H1 (cell line): ENCODE measurements around the gene CALM1. TPM values are rescaled to one million over a fixed set of nuclear protein-coding genes. Genes with fewer than 3 reads are reported as not detected.
A peak's percentile ranks its signal among the peaks of the same experiment; 100 is the strongest.

Experiments used
- CTCF ChIA-PET: fragments of 300-600 bp; sonication (Branson Sonifier 250); formaldehyde crosslinking; loops from one replicate; lab custom pipeline; 2021; ENCODE audit not compliant: partially characterized antibody; lab: Charles Lee
- POLR2A ChIA-PET: fragments of 300-600 bp; sonication (Branson Sonifier 250); formaldehyde crosslinking; loops from one replicate; lab custom pipeline; 2021; ENCODE audit warnings: inconsistent platforms; ENCODE audit not compliant: partially characterized antibody; lab: Charles Lee
- DNase-seq, 2 experiments: peaks; one replicate each; pipeline versions ENCODE4 v3.0.0 to v3.0.0-alpha.2; 2010 to 2022; ENCODE audit warnings: low spot score in 2 of 2, low read depth in 1 of 2, mixed read lengths in 1 of 2
- FAIRE-seq: peaks from 2 replicates; lab custom pipeline; 2011; peaks lifted over from hg19 to GRCh38; lab: Jason Lieb, UNC
- H2AFZ ChIP-seq: 2 replicates; pipeline ENCODE4 v1.8.1; 2012; ENCODE audit warnings: low read length, inconsistent platforms
- H2AK5ac ChIP-seq: 2 replicates; pipeline ENCODE4 v1.6.1; 2013; ENCODE audit warnings: low read depth, low read length
- H2BK120ac ChIP-seq: replicated peaks from 2 replicates; pipeline ENCODE3; 2013; ENCODE audit warnings: low read depth, low read length, inconsistent platforms
- H2BK12ac ChIP-seq: 2 replicates; pipeline ENCODE4 v1.6.1; 2013; ENCODE audit warnings: low read depth, low read length
- H2BK15ac ChIP-seq: 2 replicates; pipeline ENCODE4 v1.6.1; 2013; ENCODE audit warnings: low read length
- H2BK20ac ChIP-seq: 2 replicates; pipeline ENCODE4 v1.6.1; 2013; ENCODE audit warnings: low read length
- H2BK5ac ChIP-seq: 2 replicates; pipeline ENCODE4 v1.6.1; 2013; ENCODE audit warnings: low read depth, low read length
- H3K14ac ChIP-seq: 2 replicates; pipeline ENCODE4 v1.6.1; 2013; ENCODE audit warnings: inconsistent platforms; ENCODE audit not compliant: insufficient read length
- H3K18ac ChIP-seq: 2 replicates; pipeline ENCODE4 v1.6.1; 2013; ENCODE audit warnings: low read length; ENCODE audit errors: extremely low read depth
- H3K23ac ChIP-seq: 2 replicates; pipeline ENCODE4 v1.6.1; 2013; ENCODE audit warnings: inconsistent platforms; ENCODE audit not compliant: insufficient read length
- H3K23me2 ChIP-seq: 2 replicates; pipeline ENCODE4 v1.6.1; 2013; ENCODE audit warnings: low read depth, low read length
- H3K27ac ChIP-seq: 2 replicates; pipeline ENCODE4 v1.6.1; 2011; ENCODE audit warnings: low read depth, low read length, inconsistent platforms
- H3K27me3 ChIP-seq, 4 experiments: replicated peaks in 1 of 4; 1 replicate in 1 of 4; 2 replicates in 3 of 4; pipeline versions ENCODE4 v1.6.1 to v1.8.1; 2011 to 2013; ENCODE audit warnings: low read length in 3 of 4, mild to moderate bottlenecking in 3 of 4, inconsistent platforms in 2 of 4, mixed read lengths in 2 of 4, moderate library complexity in 1 of 4; ENCODE audit not compliant: control insufficient read depth in 3 of 4, insufficient read depth in 3 of 4; ENCODE audit errors: extremely low read depth in 1 of 4
- H3K36me3 ChIP-seq, 4 experiments: 2 replicates each; pipeline versions ENCODE4 v1.6.1 to v1.8.1; 2011 to 2013; ENCODE audit warnings: mild to moderate bottlenecking in 4 of 4, low read length in 3 of 4, moderate library complexity in 2 of 4, control low read depth in 1 of 4, inconsistent platforms in 1 of 4; ENCODE audit not compliant: insufficient read depth in 4 of 4, control insufficient read depth in 2 of 4
- H3K4ac ChIP-seq: replicated peaks from 2 replicates; pipeline ENCODE3; 2013; ENCODE audit warnings: low read length, low read depth, mixed read lengths, inconsistent platforms; ENCODE audit not compliant: insufficient read length
- H3K4me1 ChIP-seq, 4 experiments: replicated peaks in 1 of 4; 1 replicate in 1 of 4; 2 replicates in 3 of 4; pipeline versions ENCODE4 v1.6.1 to v1.8.1; 2011 to 2013; ENCODE audit warnings: low read length in 3 of 4, inconsistent platforms in 2 of 4, mixed read lengths in 1 of 4; ENCODE audit not compliant: insufficient read depth in 4 of 4, control insufficient read depth in 3 of 4
- H3K4me2 ChIP-seq, 2 experiments: 2 replicates each; pipeline versions ENCODE4 v1.6.1 to v1.8.1; 2011 to 2013; ENCODE audit warnings: low read depth in 2 of 2, low read length in 2 of 2, control low read depth in 1 of 2, inconsistent platforms in 1 of 2, mild to moderate bottlenecking in 1 of 2; ENCODE audit not compliant: insufficient read depth in 1 of 2
- H3K4me3 ChIP-seq, 4 experiments: fragments of 200-600, 300-600 bp in 1 of 4; sonication (generic), shearing (Covaris generic), sonication (Bioruptor Twin) in 1 of 4; 2 replicates each; pipeline versions ENCODE4 v1.5.1 to v1.8.1; 2011 to 2016; ENCODE audit warnings: low read length in 4 of 4, low read depth in 3 of 4, control low read depth in 2 of 4, inconsistent platforms in 2 of 4, mild to moderate bottlenecking in 2 of 4, mixed read lengths in 1 of 4, moderate library complexity in 1 of 4; ENCODE audit not compliant: insufficient read depth in 2 of 4; ENCODE audit errors: extremely low read depth in 1 of 4
- H3K56ac ChIP-seq: replicated peaks from 2 replicates; pipeline ENCODE3; 2013; ENCODE audit warnings: low read depth, mild to moderate bottlenecking, mixed read lengths, low read length, inconsistent platforms; ENCODE audit not compliant: insufficient read length
- H3K79me1 ChIP-seq: 2 replicates; pipeline ENCODE4 v1.6.1; 2013; ENCODE audit warnings: low read depth, low read length, control low read depth
- H3K79me2 ChIP-seq, 2 experiments: 2 replicates each; pipeline versions ENCODE4 v1.6.1 to v1.8.1; 2012 to 2013; ENCODE audit warnings: low read length in 2 of 2, mild to moderate bottlenecking in 2 of 2, inconsistent platforms in 1 of 2; ENCODE audit not compliant: insufficient read depth in 2 of 2, control insufficient read depth in 1 of 2
- H3K9ac ChIP-seq, 4 experiments: replicated peaks in 1 of 4; 1 replicate in 1 of 4; 2 replicates in 3 of 4; pipeline versions ENCODE4 v1.6.1 to v1.8.1; 2011 to 2013; ENCODE audit warnings: low read depth in 3 of 4, low read length in 3 of 4, control low read depth in 2 of 4, mild to moderate bottlenecking in 2 of 4, moderate library complexity in 2 of 4, inconsistent platforms in 1 of 4; ENCODE audit errors: extremely low read depth in 1 of 4
- H3K9me3 ChIP-seq, 2 experiments: 2 replicates each; pipeline versions ENCODE4 v1.6.1 to v1.8.1; 2012 to 2013; ENCODE audit warnings: mild to moderate bottlenecking in 2 of 2, moderate library complexity in 2 of 2, control low read depth in 1 of 2, inconsistent platforms in 1 of 2, low read depth in 1 of 2, low read length in 1 of 2, mixed read lengths in 1 of 2; ENCODE audit not compliant: insufficient read depth in 2 of 2
- H4K20me1 ChIP-seq, 2 experiments: replicated peaks in 1 of 2; 2 replicates each; pipeline versions ENCODE3 to v1.8.1; 2011 to 2013; ENCODE audit warnings: inconsistent platforms in 2 of 2, low read length in 2 of 2, mild to moderate bottlenecking in 1 of 2; ENCODE audit not compliant: insufficient read depth in 2 of 2, control insufficient read depth in 1 of 2
- H4K5ac ChIP-seq: 2 replicates; pipeline ENCODE4 v1.6.1; 2013; ENCODE audit warnings: low read length, low read depth, mixed read lengths, inconsistent platforms; ENCODE audit not compliant: insufficient read length
- H4K8ac ChIP-seq: 2 replicates; pipeline ENCODE4 v1.8.0; 2013; ENCODE audit warnings: mild to moderate bottlenecking, moderate library complexity, low read length, inconsistent platforms; ENCODE audit not compliant: insufficient read depth; ENCODE audit errors: extremely low read depth
- H4K91ac ChIP-seq: replicated peaks from 2 replicates; pipeline ENCODE3; 2013; ENCODE audit warnings: low read length, mixed read lengths, inconsistent platforms; ENCODE audit not compliant: insufficient read length
- EZH2 ChIP-seq: fragments of 200-600 bp; sonication (generic); IDR thresholded peaks from 2 replicates; pipeline ENCODE4 v1.7.1; 2012; ENCODE audit warnings: low read depth, mild to moderate bottlenecking, moderate library complexity, low read length, inconsistent platforms; ENCODE audit not compliant: severe bottlenecking
- GABPA ChIP-seq: IDR thresholded peaks from 2 replicates; pipeline ENCODE4 v1.6.1; 2011; ENCODE audit warnings: mild to moderate bottlenecking, low read length, moderate library complexity, borderline replicate concordance; ENCODE audit not compliant: insufficient read depth
- POLR2A ChIP-seq, 2 experiments: IDR thresholded peaks; 1 replicate in 1 of 2; 2 replicates in 1 of 2; pipeline ENCODE4 v1.6.1; 2011; ENCODE audit warnings: low read depth in 2 of 2, low read length in 2 of 2, mild to moderate bottlenecking in 2 of 2; ENCODE audit errors: control extremely low read depth in 1 of 2
- SAP30 ChIP-seq: fragments of 300-600 bp; sonication (generic); IDR thresholded peaks from 2 replicates; pipeline ENCODE4 v1.7.1; 2012; ENCODE audit warnings: low read length, moderate library complexity, mild to moderate bottlenecking, inconsistent platforms; ENCODE audit not compliant: insufficient read depth, insufficient replicate concordance
- SIN3A ChIP-seq, 2 experiments: IDR thresholded peaks in 1 of 2; conservative IDR thresholded peaks in 1 of 2; 2 replicates each; pipeline ENCODE4 v1.6.1; 2011 to 2012; ENCODE audit warnings: low read length in 2 of 2, improper control_type of control experiment in 1 of 2, low read depth in 1 of 2, mild to moderate bottlenecking in 1 of 2
- SUZ12 ChIP-seq: fragments of 200-600 bp; sonication (generic); IDR thresholded peaks from 2 replicates; pipeline ENCODE4 v1.6.1; 2012; ENCODE audit warnings: mild to moderate bottlenecking, inconsistent platforms, low read length, moderate library complexity, mixed read lengths
- WGBS, 2 experiments: shearing (Covaris generic) in 1 of 2; methylation state at CpG; one replicate each; pipeline versions ENCODE4 v1.1.6 to v1.1.7; 2013 to 2015; ENCODE audit warnings: low lambda C conversion rate in 2 of 2, mixed read lengths in 2 of 2, inconsistent platforms in 1 of 2, low coverage in 1 of 2, missing lambda C conversion rate in 1 of 2; ENCODE audit not compliant: insufficient replicate concordance in 2 of 2, insufficient coverage in 1 of 2, insufficient read length in 1 of 2; ENCODE audit errors: extremely low coverage in 1 of 2, missing lambda C conversion rate in 1 of 2; 5-methylcytosine and 5-hydroxymethylcytosine counted together
- polyA plus RNA-seq, 7 experiments: library from polyadenylated mRNA; depleted of rRNA in 3 of 7; stranded (reverse) in 5 of 7; unstranded in 2 of 7; fragments of >200 nt in 5 of 7; fragments of 200-250 nt in 2 of 7; gene quantifications; 1 replicate in 5 of 7; 2 replicates in 1 of 7; 4 replicates in 1 of 7; pipeline versions ENCODE4 v1.2.1 to v1.2.3, GENCODE V29; 2011 to 2013; ENCODE audit warnings: missing spikeins in 2 of 7, mixed read lengths in 2 of 7
- total RNA-seq: library from RNA; stranded (reverse); fragmentation: NEBNext Ultra II Directional; extraction: Animal tissue kit (Norgen Biotek cat#: 25700); gene quantifications from 2 replicates; pipeline ENCODE4 v1.2.1, GENCODE V29; 2021

The CALM1 gene
- total and polyA plus RNA-seq, 2 of the 8 experiments (the other 6 are each of a cell fraction or from before 2014, with no cell fraction given), result 285 to 422 TPM

DNA sequence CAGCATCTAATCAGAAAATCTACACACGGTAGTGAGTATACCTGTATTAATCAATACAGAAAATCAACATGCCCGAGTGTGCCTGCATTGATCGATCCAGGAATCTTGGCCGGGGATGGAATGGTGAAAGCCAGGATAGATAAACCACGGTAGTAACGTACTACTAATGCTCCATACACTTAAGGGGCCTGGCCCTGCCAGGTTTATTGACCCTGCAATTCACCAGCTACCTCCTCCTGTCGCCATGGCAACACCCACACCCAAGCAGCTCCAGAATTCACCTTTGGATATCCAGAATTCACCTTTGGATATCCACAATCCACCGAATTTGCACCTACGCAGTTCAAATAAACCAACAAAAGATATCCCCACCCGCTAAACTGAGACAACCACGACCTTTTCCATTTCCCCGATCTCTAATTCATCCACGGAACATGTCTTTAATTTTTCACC is 14.8 kb upstream of the CALM1 start:
- peak overlapping the region; percentile 85 to 97 for H3K4me2 ChIP-seq
- peak overlapping the region; percentile 69 for H3K56ac ChIP-seq
- peak overlapping the region; percentile 95 for H3K27ac ChIP-seq
- no peak overlapping the region for H2BK15ac ChIP-seq
- DNase-seq (peak in 1 of 2 experiments; percentile 60), FAIRE-seq (peak; percentile 32)
- H3K23ac ChIP-seq, result no peak overlapping the region
- H2AK5ac ChIP-seq, result no peak overlapping the region
- H3K4ac ChIP-seq, result no peak overlapping the region
- peak overlapping the region; percentile 60 to 78 (median 74); a peak in 7 of 8 replicates for H3K4me3 ChIP-seq
- POLR2A ChIA-PET, result interaction anchor here (0.7 to 8.9 kb wide), 7 partner anchors 8 to 260 kb away, joined by 3 to 104 read pairs (median 7); partner anchors contain the start of gene CALM1
- H2BK12ac ChIP-seq, result peak overlapping the region; percentile 55; the same call in 1 of the 2 replicates
- peak overlapping the region; percentile 98; the same call in 1 of the 2 replicates for H3K18ac ChIP-seq
- H3K27me3 ChIP-seq, result peaks cover 0 to 3% (median 0%) of the 10 kb centered on the region in 4 experiments; a peak in 1 of 7 replicates
- no peak overlapping the region for H4K5ac ChIP-seq
- H2BK5ac ChIP-seq, result no peak overlapping the region
- H3K23me2 ChIP-seq, result peaks cover 11% of the 10 kb centered on the region; the same call in 1 of the 2 replicates
- peak overlapping the region; percentile 66 for H4K91ac ChIP-seq
- H3K4me1 ChIP-seq, result peaks cover 0 to 17% (median 3%) of the 10 kb centered on the region in 4 experiments; a peak in 5 of 7 replicates
- H3K9me3 ChIP-seq, result no peaks in the 10 kb centered on the region
- no peak overlapping the region for H4K8ac ChIP-seq
- H3K79me2 ChIP-seq, result no peaks in the 10 kb centered on the region
- no peak for TF ChIP-seq SIN3A (conservative IDR thresholded peaks at IDR 0.05 in 1 of 2, IDR thresholded peaks at IDR 0.05 in 1 of 2; ENCODE audit: low read depth in 1 of 2, low read length in 2 of 2)
- no peak for TF ChIP-seq GABPA
- no peak for TF ChIP-seq SUZ12
- TF ChIP-seq SAP30, result no peak
- no peak for TF ChIP-seq POLR2A (IDR thresholded peaks at IDR 0.05; ENCODE audit: control extremely low read depth in 1 of 2, low read depth in 2 of 2, low read length in 2 of 2)
- no peak for TF ChIP-seq EZH2
- TF ChIP-seq, all 59 proteins: peak for 0
- Histone ChIP-seq H3K14ac (no peak overlapping the region), H2AFZ (peak overlapping the region; percentile 70; the same call in 1 of the 2 replicates), H3K36me3 (no peaks in the 10 kb centered on the region), H2BK120ac (no peak overlapping the region), H4K20me1 (no peaks in the 10 kb centered on the region), H2BK20ac (no peak overlapping the region), H3K79me1 (no peaks in the 10 kb centered on the region), H3K9ac (peak overlapping the region; percentile 40 to 87 (median 87))
- 42% methylated on average over 13 of the region's 13 CpGs; no CpG with 5 or more reads in 1 of the 2 experiments for WGBS, 2 experiments
- CTCF ChIA-PET, result interaction anchor here (0.8 to 1.6 kb wide), 6 partner anchors 9 to 315 kb away, joined by 3 to 5 read pairs (median 3); no protein-coding TSS in a partner anchor
